ENCODE measurements around the gene PSD2. TPM values are rescaled to one million over a fixed set of nuclear protein-coding genes. Genes with fewer than 3 reads are reported as not detected.

The PSD2 gene
- under 1 TPM in 1 of 2 donors, not detected in 1; 0.05 TPM for total RNA-seq
- polyA plus RNA-seq, result not detected

DNA sequence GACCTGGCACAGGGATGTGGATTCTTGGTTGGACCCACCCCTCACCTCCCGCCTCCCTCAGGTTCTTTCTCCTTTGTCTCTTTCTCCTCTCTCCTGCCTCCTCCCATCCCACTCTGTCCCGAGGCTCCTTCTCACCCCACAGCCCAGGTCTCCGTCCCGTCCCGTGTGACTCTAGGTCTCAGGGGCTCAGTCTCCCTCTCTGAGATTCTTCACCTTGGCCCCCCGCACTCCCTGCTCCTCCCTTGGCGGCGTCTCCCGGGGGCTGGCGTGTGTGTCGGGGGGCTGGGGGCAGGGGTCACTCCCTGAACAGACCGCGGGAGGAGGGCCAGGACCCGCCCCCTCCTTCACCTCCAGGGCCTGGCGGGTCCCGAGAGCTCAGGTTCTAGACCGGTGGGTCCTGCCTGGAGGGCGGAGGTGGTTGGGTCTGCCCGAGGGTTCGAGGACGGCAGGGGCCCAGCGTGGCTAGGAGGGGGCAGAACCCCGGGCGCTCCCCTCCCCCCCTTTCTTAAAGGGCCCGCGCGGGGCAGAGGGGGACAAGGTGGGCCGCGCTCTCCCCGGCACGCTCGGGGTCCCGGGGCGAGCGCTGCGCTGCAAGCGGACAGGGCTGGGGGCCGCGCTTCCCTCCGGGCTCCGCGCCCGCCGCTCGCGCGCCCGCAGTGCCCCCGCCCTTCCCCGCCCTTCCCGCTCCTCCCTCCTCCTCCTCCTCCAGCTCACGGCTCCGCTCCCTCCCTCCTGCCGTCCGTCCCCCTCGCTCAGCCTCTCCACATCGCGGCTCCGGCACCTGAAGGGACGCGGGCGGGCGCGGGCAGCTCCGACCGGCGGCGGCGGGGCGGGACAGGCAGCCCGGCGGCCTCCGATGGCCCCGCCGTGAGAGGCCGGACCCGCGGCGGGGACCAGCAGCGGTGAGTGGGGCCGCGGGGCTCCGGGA lies at the start of gene PSD2:
TSS of gene PSD2 (plus strand) at position 735 of the 928 bp plus-strand sequence. CDS start 13,633 bp downstream, outside the sequence.
- 5% methylated on average over 83 of the region's 83 CpGs for WGBS

DNA sequence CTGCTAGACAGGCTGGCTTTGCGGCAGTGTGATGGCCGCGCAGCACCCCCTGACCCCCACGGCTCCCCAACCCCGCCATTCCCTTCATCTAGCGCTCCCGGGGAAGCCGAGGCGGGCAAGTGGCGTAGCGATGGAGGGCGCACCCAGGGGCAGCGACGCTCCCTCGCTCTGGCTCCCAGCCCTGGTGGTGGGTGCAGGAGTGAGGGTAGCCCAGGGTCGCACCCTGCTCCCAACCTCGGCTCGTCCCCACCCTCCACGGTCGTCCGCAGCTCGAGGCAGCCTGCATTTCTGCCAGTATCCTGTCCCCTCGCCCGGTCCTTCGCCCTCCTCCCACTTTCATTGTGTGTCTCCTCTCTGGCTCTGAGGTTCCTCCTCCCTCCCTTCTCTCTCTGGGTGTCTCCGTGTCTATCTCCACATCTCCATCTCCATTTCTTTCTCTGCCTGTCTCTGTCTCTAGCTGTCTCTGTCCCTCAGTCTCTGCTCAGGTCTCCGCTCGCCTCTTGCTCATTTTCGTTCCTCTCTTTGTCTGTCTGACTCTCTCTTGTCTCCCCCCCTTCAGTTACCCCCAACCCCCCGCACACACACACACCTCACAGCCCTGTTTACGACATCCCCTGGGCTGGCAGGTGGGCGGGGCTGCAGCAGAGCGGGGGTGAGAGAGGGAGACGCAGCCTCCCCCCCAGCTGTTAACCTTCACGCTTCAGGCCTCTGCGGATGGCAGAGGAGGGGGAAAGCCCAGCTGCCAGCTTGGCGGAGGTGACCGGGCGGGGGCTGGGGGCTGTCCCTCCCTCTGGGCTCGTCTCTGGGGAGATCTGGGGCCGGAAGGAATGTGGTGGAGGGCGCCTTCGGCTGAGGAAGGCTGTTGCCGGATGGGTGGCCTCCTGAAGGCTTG lies 48.7 kb upstream of the PSD2 start:
- Histone ChIP-seq H3K36me3 (ENCODE audit: control insufficient read depth in 4 of 4, insufficient read depth in 3 of 4, low read depth in 1 of 4, low read length in 3 of 4) (no peaks in the 10 kb centered on the region), H3K4me3 (ENCODE audit: low read depth in 1 of 3, low read length in 3 of 3) (peak overlapping the region in 2 of 3 donors; percentile 24 to 54), H3K27me3 (ENCODE audit: control insufficient read depth in 4 of 4, insufficient read depth in 4 of 4, low read length in 3 of 4) (no peaks in the 10 kb centered on the region), H3K4me1 (ENCODE audit: control insufficient read depth in 4 of 4, insufficient read depth in 4 of 4, low read length in 3 of 4) (peaks cover 8 to 26% (median 15%) of the 10 kb centered on the region in 4 donors), H3K9ac (ENCODE audit: low read depth in 1 of 2, low read length in 2 of 2) (no peak overlapping the region), H3K27ac (ENCODE audit: low read depth in 1 of 2, low read length in 2 of 2) (peak overlapping the region in 1 of 2 donors; percentile 66), H3K9me3 (ENCODE audit: control insufficient read depth in 4 of 4, low read length in 3 of 4) (no peaks in the 10 kb centered on the region)
- DNase-seq (ENCODE audit: low spot score), result no peak
- TF ChIP-seq TAF1 (conservative IDR thresholded peaks at IDR 0.05), result no peak
- TF ChIP-seq EGR1 (IDR thresholded peaks at IDR 0.05; ENCODE audit: low read depth in 2 of 2), result no peak
- TF ChIP-seq, protein P1, sequence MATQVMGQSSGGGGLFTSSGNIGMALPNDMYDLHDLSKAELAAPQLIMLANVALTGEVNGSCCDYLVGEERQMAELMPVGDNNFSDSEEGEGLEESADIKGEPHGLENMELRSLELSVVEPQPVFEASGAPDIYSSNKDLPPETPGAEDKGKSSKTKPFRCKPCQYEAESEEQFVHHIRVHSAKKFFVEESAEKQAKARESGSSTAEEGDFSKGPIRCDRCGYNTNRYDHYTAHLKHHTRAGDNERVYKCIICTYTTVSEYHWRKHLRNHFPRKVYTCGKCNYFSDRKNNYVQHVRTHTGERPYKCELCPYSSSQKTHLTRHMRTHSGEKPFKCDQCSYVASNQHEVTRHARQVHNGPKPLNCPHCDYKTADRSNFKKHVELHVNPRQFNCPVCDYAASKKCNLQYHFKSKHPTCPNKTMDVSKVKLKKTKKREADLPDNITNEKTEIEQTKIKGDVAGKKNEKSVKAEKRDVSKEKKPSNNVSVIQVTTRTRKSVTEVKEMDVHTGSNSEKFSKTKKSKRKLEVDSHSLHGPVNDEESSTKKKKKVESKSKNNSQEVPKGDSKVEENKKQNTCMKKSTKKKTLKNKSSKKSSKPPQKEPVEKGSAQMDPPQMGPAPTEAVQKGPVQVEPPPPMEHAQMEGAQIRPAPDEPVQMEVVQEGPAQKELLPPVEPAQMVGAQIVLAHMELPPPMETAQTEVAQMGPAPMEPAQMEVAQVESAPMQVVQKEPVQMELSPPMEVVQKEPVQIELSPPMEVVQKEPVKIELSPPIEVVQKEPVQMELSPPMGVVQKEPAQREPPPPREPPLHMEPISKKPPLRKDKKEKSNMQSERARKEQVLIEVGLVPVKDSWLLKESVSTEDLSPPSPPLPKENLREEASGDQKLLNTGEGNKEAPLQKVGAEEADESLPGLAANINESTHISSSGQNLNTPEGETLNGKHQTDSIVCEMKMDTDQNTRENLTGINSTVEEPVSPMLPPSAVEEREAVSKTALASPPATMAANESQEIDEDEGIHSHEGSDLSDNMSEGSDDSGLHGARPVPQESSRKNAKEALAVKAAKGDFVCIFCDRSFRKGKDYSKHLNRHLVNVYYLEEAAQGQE (IDR thresholded peaks at IDR 0.05), result no peak
- TF ChIP-seq, protein P2, sequence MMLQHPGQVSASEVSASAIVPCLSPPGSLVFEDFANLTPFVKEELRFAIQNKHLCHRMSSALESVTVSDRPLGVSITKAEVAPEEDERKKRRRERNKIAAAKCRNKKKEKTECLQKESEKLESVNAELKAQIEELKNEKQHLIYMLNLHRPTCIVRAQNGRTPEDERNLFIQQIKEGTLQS (IDR thresholded peaks at IDR 0.05), result no peak
- WGBS, result 7% methylated on average over 44 of the region's 44 CpGs

More for the DNA sequence above, at the start of gene PSD2:
- Histone ChIP-seq H3K4me3 (ENCODE audit: low read depth in 1 of 3, low read length in 3 of 3) (peak within 1 kb of the TSS in 1 of 3 donors; percentile 54), H3K9me3 (ENCODE audit: control insufficient read depth in 4 of 4, low read length in 3 of 4) (no peaks in the 10 kb centered on the region), H3K27ac (ENCODE audit: low read depth in 1 of 2, low read length in 2 of 2) (no peak within 1 kb of the TSS), H3K9ac (ENCODE audit: low read depth in 1 of 2, low read length in 2 of 2) (no peak within 1 kb of the TSS), H3K36me3 (ENCODE audit: control insufficient read depth in 4 of 4, insufficient read depth in 3 of 4, low read depth in 1 of 4, low read length in 3 of 4) (no peaks in the 10 kb centered on the region), H3K27me3 (ENCODE audit: control insufficient read depth in 4 of 4, insufficient read depth in 4 of 4, low read length in 3 of 4) (peaks cover 0 to 8% (median 2%) of the 10 kb centered on the region in 4 donors), H3K4me1 (ENCODE audit: control insufficient read depth in 4 of 4, insufficient read depth in 4 of 4, low read length in 3 of 4) (peaks cover 0 to 10% (median 2%) of the 10 kb centered on the region in 4 donors)
- no peak for DNase-seq (ENCODE audit: low spot score)
- TF ChIP-seq YY1 (IDR thresholded peaks at IDR 0.05) (no peak), FOXA2 (IDR thresholded peaks at IDR 0.05) (no peak), GABPA (IDR thresholded peaks at IDR 0.05 in 1 of 2, conservative IDR thresholded peaks at IDR 0.05 in 1 of 2) (no peak), JUND (IDR thresholded peaks at IDR 0.05) (no peak)
- TF ChIP-seq, protein P1 (IDR thresholded peaks at IDR 0.05), result no peak
- TF ChIP-seq, protein P3, sequence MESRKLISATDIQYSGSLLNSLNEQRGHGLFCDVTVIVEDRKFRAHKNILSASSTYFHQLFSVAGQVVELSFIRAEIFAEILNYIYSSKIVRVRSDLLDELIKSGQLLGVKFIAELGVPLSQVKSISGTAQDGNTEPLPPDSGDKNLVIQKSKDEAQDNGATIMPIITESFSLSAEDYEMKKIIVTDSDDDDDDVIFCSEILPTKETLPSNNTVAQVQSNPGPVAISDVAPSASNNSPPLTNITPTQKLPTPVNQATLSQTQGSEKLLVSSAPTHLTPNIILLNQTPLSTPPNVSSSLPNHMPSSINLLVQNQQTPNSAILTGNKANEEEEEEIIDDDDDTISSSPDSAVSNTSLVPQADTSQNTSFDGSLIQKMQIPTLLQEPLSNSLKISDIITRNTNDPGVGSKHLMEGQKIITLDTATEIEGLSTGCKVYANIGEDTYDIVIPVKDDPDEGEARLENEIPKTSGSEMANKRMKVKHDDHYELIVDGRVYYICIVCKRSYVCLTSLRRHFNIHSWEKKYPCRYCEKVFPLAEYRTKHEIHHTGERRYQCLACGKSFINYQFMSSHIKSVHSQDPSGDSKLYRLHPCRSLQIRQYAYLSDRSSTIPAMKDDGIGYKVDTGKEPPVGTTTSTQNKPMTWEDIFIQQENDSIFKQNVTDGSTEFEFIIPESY (IDR thresholded peaks at IDR 0.05), result no peak
- TF ChIP-seq, protein P4, sequence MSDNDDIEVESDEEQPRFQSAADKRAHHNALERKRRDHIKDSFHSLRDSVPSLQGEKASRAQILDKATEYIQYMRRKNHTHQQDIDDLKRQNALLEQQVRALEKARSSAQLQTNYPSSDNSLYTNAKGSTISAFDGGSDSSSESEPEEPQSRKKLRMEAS (IDR thresholded peaks at IDR 0.05), result no peak
